Sigmoid colon (tissue), 4 donors: Measurements from ENCODE around the gene SLC17A9.

Experiments used
- EP300 ChIP-seq, 4 donors: sonication (generic); formaldehyde crosslinking; IDR thresholded peaks; one replicate each; pipeline ENCODE4 v1.6.1; 2017; ENCODE audit warnings: antibody characterized with exemption in 4 of 4
- POLR2A ChIP-seq, 2 donors: fragments of 450-650 bp; IDR thresholded peaks; one replicate each; pipeline ENCODE4 v1.6.1; 2016; ENCODE audit warnings: antibody characterized with exemption in 2 of 2, mild to moderate bottlenecking in 2 of 2, moderate library complexity in 2 of 2
- POLR2AphosphoS5 ChIP-seq, 4 donors: sonication (generic); formaldehyde crosslinking; IDR thresholded peaks; one replicate each; pipeline ENCODE4 v1.6.1; 2017; ENCODE audit warnings: antibody characterized with exemption in 4 of 4
- TF ChIP-seq, protein P1 (sequence below), 4 experiments: fragments of 450-650 bp in 3 of 4; fragments of 200-600 bp in 1 of 4; IDR thresholded peaks; one replicate each; pipeline ENCODE4 v1.5.1; 2016 to 2019; ENCODE audit warnings: antibody characterized with exemption in 4 of 4, mild to moderate bottlenecking in 3 of 4, moderate library complexity in 2 of 4

DNA sequence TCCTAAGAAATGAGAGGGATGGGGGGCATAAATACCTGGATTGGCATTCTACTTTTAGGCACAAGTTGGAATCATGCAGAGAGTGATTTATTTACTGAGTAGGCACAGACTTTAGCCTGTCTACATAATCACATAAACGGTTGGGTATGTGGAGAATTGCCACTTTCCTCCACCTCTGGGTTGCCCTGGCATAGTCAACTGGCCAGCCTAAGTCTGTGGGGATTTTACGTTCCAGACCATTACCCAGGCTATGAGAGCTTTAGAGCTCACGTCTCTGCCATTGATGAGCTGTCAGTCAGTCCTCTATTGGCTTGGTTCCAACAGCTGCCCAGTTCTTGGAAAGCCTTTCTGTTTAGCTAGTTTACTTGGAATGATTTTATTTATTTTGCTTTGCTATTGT, 59.3 kb downstream of the SLC17A9 start:
- TF ChIP-seq, protein P1, sequence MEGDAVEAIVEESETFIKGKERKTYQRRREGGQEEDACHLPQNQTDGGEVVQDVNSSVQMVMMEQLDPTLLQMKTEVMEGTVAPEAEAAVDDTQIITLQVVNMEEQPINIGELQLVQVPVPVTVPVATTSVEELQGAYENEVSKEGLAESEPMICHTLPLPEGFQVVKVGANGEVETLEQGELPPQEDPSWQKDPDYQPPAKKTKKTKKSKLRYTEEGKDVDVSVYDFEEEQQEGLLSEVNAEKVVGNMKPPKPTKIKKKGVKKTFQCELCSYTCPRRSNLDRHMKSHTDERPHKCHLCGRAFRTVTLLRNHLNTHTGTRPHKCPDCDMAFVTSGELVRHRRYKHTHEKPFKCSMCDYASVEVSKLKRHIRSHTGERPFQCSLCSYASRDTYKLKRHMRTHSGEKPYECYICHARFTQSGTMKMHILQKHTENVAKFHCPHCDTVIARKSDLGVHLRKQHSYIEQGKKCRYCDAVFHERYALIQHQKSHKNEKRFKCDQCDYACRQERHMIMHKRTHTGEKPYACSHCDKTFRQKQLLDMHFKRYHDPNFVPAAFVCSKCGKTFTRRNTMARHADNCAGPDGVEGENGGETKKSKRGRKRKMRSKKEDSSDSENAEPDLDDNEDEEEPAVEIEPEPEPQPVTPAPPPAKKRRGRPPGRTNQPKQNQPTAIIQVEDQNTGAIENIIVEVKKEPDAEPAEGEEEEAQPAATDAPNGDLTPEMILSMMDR (IDR thresholded peaks at IDR 0.05), result no peak
- no peak for TF ChIP-seq POLR2A (IDR thresholded peaks at IDR 0.05)
- TF ChIP-seq EP300 (IDR thresholded peaks at IDR 0.05), result no peak
- no peak for TF ChIP-seq POLR2AphosphoS5 (IDR thresholded peaks at IDR 0.05)
